Smooth muscle cell of the brain vasculature (primary cell): Measurements from ENCODE around the gene MTG2.

Experiments used
- DNase-seq: peaks from one replicate; pipeline ENCODE4 v3.0.0-alpha.2; 2012; ENCODE audit warnings: low read depth, low spot score

The MTG2 gene

DNA sequence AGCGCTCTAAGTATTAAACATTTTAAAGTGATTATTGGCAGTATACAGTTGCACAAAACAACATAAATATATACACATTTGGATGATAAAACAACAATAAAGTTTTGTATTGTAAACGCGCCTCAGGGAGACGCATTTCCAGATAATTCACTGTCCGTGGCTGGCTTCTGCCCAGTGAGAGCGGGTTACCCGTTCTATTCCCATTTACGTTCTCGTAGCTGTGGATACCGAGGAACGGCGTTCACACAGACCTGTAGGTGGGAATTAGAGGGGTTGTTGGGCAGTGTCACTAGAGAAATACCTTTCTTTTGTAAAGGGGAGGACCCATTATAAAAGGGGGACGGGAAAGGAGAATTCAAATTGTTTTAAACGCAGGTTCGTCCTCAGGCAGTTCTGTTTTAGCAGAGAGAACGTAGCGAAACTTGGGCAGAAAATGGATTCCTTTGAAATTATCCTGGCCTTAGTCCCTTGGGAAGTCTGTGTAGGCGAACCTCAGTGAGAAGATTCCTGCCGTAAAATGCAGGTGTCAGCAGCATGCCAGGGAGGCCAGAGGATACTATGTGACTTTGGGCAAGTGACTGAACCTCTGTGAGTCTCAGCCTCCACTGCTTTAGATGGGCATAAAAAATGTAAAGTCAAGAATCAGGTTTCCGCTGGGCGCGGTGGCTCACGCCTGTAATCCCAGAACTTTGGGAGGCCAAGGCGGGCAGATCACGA lies 756 bp downstream of the MTG2 start:
- no peak for DNase-seq

- DNase-seq: no peak
Measured at GRCh38 chr20:62186096-62186426, 3.2 kb downstream of the MTG2 start.

DNA sequence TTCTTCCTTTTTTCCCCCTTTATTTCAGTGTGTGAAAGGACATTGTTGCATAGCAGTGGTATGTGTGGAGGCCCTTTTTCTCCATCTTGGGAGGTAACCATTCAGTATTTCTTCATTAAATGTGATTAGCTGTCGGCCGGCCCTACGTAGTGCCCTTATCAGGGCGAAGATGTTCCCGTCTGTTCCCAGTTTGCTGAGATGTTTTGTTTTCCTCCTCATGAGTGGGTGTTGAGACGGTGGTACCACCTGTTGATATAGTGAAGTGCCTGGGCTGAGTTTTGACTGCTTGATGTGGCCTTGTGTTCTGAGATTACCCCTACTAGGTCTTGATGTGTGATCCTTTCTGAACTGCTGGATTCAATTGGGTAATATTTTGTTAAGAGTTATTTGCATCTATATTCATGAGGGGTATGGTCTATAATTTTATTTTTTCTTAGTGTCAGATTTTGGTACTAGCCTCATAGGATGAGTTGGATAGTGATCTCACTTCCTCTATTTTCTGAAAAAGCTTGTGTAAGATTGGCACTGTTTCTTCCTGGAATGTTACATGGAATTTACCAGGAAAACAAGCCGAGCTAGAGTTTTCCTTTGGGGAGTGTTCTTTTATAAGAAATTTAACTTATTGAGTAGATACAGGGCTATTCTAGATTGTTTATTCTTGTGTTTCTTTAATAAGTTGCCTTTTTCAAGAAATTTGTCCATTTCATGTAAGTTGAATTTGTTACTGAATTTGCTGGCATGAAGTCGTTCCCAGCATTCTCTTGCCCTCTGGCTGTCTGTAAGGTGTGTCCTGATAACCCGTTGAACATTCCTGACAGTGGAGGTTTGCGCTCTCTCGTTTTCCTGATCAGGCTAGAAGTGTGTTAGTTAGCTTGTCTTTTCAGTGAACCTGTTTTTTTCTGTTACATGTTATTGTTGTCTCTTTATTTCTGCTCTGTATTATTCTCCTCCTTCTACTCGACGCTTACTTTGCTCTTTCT lies 4.3 kb downstream of the MTG2 start:
- DNase-seq: no peak

GRCh38 chr20:62190639-62191411 lies 8.0 kb downstream of the MTG2 start:
- no peak for DNase-seq

DNA sequence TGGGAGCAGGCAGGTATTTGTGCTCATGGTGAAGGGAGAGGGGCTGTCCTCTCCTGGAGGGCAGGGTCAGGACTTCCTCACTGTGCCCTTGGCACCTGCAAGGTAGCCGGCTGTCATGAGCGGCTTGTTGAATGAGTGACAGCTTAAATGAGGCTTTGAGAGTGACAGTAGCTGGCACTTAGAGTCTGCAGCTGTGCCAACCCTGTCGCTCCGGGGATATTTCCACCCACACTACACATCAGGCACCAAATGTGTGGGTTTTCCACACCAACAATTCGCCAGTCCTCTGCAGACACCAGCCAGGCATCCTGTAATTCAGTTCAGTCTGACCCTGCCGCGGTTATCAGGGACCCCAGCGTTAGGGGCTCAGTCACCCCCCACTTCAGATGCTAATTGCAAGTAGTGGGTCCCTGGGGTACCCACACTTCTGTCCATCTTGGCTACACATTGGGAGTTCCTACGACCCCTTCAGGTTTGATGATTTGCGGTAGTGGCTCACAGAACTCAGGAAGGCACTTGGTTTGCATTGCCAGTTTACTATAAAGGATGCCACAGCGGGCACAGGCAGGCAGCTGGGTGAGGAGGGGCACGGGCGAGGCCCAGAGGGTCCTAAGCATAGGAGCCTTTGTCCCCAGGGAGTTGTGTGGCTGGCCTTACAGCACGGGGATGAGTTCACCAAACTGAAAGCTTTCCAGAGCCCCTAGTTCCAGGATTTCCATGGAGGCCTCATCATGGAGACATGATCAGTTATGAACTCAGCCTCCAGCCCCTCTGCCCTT lies 9.1 kb downstream of the MTG2 start:
- DNase-seq: no peak

DNA sequence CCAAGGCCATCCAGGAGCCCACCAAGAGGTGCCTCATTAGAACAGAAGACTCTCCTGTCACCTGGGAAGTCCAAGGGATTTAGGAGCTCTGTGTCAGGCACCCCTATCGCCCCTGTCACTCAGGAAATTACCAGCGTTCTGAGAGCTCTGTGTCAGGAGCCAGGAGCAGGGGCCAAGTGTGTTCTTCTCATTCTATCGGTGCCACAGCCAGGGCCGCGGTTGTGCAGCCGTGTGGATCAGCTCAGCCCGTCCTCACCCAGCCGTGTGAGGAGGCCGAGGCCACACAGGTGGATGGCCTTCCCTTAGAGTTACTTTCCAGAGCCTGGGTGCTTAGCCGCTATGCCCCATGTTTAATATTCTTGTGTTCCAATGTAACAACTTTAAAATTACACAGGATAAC lies 9.8 kb downstream of the MTG2 start:
- DNase-seq: no peak

DNA sequence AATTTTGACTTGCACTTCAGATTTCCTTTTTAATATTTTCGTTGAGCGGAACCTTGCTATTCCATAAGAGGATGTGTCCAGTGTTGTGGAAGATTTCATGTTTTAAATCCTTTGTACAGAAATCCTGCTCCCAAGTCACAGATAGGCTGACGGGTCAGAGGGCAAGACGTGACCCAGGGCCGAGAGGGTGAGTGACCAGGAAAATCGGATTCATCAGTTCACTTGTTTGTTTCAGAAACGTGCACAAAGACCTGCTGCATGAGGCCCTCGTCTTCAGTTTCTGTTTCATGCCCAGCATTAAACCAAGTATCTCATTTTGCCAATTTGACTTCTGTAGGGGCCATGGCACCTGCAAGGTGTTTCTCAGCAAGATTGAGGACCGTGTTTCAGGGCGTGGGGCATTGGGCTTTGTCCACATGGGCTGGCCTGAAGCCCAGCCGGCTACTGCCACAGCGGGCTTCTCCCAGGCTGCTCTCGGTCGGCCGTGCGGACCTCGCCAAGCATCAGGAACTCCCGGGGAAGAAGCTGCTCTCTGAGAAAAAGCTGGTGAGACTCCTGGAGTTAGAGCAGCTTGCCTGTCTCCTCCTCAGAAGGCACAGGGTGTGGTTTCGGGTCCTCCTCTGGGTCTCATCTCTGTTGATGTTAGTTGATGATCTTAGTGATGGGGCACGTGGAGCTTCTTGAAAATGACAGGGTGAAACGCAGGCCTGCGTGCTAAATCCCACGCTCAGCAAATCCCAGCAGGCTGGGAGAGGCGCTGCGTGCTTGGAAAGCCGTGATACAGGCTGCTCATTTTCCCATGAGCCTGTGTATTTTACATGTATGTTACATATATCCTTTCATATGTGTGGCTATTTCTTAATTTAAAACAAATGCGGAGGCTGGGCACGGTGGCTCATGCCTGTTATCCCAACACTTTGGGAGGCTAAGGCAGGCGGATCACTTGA lies 10.5 kb downstream of the MTG2 start:
- DNase-seq: no peak

DNA sequence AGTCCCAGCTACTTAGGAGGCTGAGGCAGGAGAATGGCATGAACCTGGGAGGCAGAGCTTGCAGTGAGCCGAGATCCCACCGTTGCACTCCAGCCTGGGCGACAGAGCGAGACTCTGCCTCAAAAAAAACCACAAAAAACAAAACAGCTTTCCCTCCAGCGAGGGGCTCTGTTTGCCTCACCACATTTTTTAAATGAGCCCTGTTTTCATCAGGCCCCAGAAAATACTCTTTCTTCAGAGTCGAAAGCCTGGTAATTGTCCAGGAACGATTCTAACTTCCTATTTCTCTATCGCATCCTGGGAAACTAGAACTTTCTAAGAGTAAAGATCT lies 12.2 kb downstream of the MTG2 start:
- no peak for DNase-seq

DNA sequence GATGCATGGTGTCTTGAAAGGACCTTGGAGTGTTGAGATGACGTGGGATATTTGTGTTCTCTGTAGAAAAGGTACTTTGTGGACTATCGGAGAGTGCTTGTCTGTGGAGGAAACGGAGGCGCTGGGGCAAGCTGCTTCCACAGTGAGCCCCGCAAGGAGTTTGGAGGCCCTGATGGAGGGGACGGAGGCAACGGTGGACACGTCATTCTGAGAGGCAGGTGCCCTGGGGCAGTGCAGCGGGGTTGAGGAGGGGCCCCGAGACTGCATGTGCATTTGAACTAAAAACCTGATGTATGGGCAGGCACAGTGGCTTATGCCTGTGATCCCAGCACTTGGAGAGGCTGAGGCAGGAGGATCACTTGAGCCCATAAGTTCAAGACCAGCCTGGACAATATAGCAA lies 12.9 kb downstream of the MTG2 start:
- DNase-seq: no peak

- no peak for DNase-seq
Measured at GRCh38 chr20:62196286-62196685, 13.5 kb downstream of the MTG2 start.

GRCh38 chr20:62197311-62197710 lies 14.5 kb downstream of the MTG2 start:
- DNase-seq: no peak

DNA sequence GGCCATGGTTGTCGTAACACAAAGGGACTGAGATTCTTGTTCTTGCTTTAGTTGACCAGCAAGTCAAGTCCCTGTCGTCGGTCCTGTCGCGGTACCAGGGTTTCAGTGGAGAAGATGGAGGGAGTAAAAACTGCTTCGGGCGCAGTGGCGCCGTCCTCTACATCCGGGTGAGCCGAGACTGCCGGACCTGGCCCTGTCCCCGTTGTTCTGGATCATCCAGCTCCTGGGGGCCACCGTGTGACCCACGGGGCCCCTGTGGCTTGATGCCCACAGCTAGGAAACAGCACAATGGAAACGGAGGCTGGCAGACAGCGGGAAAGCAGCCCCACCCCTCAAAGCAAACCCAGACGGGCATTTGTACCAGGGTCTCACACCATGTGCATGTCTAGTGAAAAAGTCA lies 15.0 kb downstream of the MTG2 start:
- no peak for DNase-seq

- DNase-seq: no peak
Measured at GRCh38 chr20:62198496-62198895, 15.7 kb downstream of the MTG2 start.

DNA sequence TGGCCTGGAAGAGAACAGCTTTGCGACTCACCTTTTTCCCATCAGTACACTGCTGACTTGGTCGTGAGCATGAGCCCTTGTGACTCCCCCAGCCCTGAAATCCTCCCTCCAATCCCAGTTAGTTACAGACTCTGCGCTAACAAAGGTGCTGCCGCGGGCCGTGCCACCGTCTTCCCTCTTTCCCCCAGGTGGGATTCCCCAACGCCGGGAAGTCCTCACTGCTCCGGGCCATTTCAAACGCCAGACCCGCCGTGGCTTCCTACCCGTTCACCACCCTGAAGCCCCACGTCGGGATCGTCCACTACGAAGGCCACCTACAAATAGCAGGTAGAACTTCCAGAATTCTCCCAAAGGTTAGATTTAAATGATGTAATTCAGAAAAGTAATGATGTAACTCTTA lies 16.1 kb downstream of the MTG2 start:
- DNase-seq: no peak

- no peak for DNase-seq
Measured at GRCh38 chr20:62200491-62201172, 17.8 kb downstream of the MTG2 start.

DNA sequence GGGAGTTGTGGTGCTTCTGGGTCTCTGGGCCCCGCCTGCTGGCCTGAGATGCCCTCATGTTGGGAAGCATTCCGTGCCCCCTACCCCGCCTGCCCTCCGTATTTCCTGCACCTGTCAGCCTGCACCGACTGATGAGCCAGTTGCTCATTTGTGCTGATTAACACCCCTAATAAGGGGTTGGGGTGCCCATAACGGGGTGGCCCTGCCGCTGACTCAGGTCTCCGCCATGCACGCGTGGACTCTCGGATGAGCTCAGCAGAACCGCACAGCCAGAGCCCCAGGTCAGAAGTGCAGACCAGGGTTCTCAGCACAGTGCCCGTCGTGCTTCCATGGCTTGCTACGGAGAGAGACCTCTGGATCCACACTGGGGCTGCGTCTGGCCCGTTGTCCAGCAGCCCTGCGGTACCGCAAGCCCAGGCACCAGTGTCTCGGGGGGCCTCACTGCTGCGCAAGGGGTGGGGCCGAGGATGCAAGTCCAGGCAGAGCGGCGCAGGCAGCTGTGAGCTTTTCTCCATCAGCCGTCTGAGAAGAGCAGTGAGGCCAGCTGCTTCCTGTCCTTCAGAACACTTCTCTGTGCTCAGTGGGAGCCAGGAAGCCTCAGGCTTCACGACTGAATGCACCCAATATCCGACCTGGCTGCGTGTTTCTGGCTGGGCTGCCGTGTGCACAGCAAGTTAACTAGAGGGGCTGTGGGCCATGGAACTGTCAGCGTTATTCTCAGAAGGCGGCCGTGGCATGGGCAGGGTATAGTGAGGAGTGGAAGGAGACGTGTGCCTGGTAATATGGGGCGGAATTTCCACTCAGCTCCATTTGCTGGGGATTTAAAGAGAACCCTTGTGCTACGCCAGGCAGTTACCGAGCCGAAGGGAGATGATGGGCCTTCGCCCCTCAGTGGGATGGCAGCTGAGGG lies 18.6 kb downstream of the MTG2 start:
- no peak for DNase-seq

GRCh38 chr20:62202083-62202395 lies 19.2 kb downstream of the MTG2 start:
- DNase-seq: no peak

DNA sequence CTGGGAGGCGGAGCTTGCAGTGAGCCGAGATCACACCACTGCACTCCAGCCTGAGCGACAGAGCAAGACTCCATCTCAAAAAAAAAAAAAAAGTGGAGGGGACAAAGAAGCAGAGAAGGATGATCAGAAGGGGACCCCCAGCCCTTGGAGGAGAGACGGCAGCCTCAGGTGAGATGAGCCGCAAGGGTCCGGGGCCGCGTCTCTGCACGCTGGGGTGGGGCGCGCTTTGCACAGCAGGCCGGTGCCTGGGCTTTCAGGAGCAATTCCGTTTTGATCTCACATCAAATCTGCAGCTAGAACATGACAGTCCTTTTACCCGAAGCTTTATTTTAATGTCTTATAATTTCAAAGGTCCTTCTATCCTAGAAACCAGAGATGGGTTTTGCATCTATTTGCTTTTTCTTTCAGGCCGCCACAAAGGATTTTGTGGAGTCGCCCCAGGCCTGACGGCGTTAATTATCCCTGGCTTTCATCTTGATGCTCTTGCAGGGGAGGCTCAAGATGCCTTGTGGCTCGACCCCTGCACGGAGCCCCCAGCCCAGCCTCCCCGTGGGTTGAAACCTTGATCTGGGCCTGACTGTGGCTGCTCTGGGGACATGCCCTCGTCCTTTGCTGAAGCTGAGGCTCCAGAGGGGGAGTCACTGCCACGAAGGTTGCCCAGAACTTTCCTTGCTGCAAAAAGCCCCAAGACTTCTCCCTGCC lies 20.0 kb downstream of the MTG2 start:
- DNase-seq: no peak
